H1 (cell line): ENCODE results near the gene KRTAP1-5. TPM values are rescaled to one million over a fixed set of nuclear protein-coding genes. Genes with fewer than 3 reads are reported as not detected.

Experiments used
- CHD2 ChIP-seq: IDR thresholded peaks from 2 replicates; pipeline ENCODE4 v1.6.1; 2012; ENCODE audit warnings: low read length, improper control_type of control experiment
- polyA plus RNA-seq, 7 experiments: library from polyadenylated mRNA; depleted of rRNA in 3 of 7; stranded (reverse) in 5 of 7; unstranded in 2 of 7; fragments of >200 nt in 5 of 7; fragments of 200-250 nt in 2 of 7; gene quantifications; 1 replicate in 5 of 7; 2 replicates in 1 of 7; 4 replicates in 1 of 7; pipeline versions ENCODE4 v1.2.1 to v1.2.3, GENCODE V29; 2011 to 2013; ENCODE audit warnings: missing spikeins in 2 of 7, mixed read lengths in 2 of 7
- total RNA-seq: library from RNA; stranded (reverse); fragmentation: NEBNext Ultra II Directional; extraction: Animal tissue kit (Norgen Biotek cat#: 25700); gene quantifications from 2 replicates; pipeline ENCODE4 v1.2.1, GENCODE V29; 2021
- TF ChIP-seq, protein P1 (sequence below), 3 experiments: IDR thresholded peaks; 1 replicate in 2 of 3; 2 replicates in 1 of 3; pipeline versions ENCODE4 v1.5.1 to v1.6.1; 2011; ENCODE audit warnings: low read length in 3 of 3, mild to moderate bottlenecking in 3 of 3, inconsistent platforms in 2 of 3, low read depth in 1 of 3, moderate library complexity in 1 of 3; ENCODE audit not compliant: insufficient read depth in 1 of 3; ENCODE audit errors: control extremely low read depth in 1 of 3

Gene KRTAP1-5
- total and polyA plus RNA-seq, 2 of the 8 experiments (the other 6 are each of a cell fraction or from before 2014, with no cell fraction given), result not detected

DNA sequence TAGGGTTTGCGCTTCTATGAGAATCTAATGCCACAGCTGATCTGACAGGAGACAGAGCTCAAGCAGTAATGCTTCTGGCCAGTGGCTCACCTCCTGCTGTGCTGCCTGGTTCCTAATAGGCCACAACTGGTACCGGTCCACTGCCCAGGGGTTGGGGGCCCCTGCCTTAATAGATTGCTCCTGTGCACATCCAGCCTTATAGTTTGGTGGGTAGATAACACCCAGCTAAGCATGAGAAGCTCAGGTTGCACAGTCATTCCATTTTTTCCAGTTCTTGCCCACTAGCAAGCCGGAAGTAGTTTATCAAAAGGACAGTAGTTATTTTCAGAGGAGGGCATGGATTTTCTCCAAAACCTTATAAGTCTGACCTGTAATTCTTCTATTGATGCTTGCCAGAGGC, 7.6 kb downstream of the KRTAP1-5 start (continued):
- TF ChIP-seq, protein P1, sequence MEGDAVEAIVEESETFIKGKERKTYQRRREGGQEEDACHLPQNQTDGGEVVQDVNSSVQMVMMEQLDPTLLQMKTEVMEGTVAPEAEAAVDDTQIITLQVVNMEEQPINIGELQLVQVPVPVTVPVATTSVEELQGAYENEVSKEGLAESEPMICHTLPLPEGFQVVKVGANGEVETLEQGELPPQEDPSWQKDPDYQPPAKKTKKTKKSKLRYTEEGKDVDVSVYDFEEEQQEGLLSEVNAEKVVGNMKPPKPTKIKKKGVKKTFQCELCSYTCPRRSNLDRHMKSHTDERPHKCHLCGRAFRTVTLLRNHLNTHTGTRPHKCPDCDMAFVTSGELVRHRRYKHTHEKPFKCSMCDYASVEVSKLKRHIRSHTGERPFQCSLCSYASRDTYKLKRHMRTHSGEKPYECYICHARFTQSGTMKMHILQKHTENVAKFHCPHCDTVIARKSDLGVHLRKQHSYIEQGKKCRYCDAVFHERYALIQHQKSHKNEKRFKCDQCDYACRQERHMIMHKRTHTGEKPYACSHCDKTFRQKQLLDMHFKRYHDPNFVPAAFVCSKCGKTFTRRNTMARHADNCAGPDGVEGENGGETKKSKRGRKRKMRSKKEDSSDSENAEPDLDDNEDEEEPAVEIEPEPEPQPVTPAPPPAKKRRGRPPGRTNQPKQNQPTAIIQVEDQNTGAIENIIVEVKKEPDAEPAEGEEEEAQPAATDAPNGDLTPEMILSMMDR (IDR thresholded peaks at IDR 0.05; ENCODE audit: control extremely low read depth in 1 of 3, insufficient read depth in 1 of 3, low read depth in 1 of 3, low read length in 3 of 3), result no peak
- no peak for TF ChIP-seq CHD2
